ENCODE results near the gene LBP. TPM values are rescaled to one million over a fixed set of nuclear protein-coding genes. Genes with fewer than 3 reads are reported as not detected.

The LBP gene
- total and polyA plus RNA-seq, 8 donors, result 0.08 to 2.4 TPM; not detected in 6

DNA sequence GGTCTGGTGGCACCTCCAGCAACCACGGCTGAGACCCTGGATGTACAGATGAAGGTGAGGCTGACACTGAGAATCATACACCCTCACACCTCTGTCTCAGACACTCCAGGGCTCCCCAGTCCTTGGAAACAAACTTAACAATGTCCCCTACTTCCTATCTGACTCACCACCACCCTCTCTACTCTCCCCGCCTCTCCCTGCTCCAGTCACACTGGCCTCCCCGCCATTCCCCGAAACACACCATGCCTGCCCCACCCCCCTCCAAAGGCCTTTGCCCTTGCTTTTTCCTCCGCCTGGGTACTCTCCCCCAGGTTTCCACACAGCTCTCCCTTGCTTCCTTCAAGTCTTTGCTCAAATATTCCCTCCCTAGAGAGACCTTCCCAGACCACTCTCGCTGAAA lies 26.1 kb upstream of the LBP start:
- intact Hi-C loops (cut with DNase I; ENCODE audit: low total_unique reads), result no loop called here
- 29 to 51% (median 38%) methylated on average over 6 of the region's 6 CpGs for WGBS, 5 donors
- Histone ChIP-seq H3K4me3 (no peak overlapping the region), H3K36me3 (no peaks in the 10 kb centered on the region), H3K9me3 (no peaks in the 10 kb centered on the region), H3K27ac (no peak overlapping the region), H3K4me1 (no peaks in the 10 kb centered on the region), H3K27me3 (peaks cover 0 to 28% (median 0%) of the 10 kb centered on the region in 3 donors)
- TF ChIP-seq, protein P1, sequence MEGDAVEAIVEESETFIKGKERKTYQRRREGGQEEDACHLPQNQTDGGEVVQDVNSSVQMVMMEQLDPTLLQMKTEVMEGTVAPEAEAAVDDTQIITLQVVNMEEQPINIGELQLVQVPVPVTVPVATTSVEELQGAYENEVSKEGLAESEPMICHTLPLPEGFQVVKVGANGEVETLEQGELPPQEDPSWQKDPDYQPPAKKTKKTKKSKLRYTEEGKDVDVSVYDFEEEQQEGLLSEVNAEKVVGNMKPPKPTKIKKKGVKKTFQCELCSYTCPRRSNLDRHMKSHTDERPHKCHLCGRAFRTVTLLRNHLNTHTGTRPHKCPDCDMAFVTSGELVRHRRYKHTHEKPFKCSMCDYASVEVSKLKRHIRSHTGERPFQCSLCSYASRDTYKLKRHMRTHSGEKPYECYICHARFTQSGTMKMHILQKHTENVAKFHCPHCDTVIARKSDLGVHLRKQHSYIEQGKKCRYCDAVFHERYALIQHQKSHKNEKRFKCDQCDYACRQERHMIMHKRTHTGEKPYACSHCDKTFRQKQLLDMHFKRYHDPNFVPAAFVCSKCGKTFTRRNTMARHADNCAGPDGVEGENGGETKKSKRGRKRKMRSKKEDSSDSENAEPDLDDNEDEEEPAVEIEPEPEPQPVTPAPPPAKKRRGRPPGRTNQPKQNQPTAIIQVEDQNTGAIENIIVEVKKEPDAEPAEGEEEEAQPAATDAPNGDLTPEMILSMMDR (IDR thresholded peaks at IDR 0.05), result no peak
- no peak for TF ChIP-seq EP300 (IDR thresholded peaks at IDR 0.05)
- DNase-seq, result no peak

GRCh38 chr20:38321959-38322598 lies 24.2 kb upstream of the LBP start:
- Histone ChIP-seq H3K4me1 (no peaks in the 10 kb centered on the region), H3K9me3 (no peaks in the 10 kb centered on the region), H3K27me3 (peaks cover 0 to 28% (median 0%) of the 10 kb centered on the region in 3 donors), H3K27ac (no peak overlapping the region), H3K36me3 (no peaks in the 10 kb centered on the region), H3K4me3 (no peak overlapping the region)
- peak in 1 of 2 donors; percentile 72 for DNase-seq
- 2 to 7% (median 3%) methylated on average over 5 of the region's 5 CpGs for WGBS, 5 donors
- intact Hi-C loops (cut with DNase I; ENCODE audit: low total_unique reads), result no loop called here
- no peak for TF ChIP-seq POLR2A (IDR thresholded peaks at IDR 0.05)
- no peak for TF ChIP-seq POLR2AphosphoS5 (IDR thresholded peaks at IDR 0.05)
- TF ChIP-seq, protein P1 (IDR thresholded peaks at IDR 0.05), result peak in 5 of 7 experiments; percentile 17 to 47 (median 30)

GRCh38 chr20:38324159-38324558 lies 22.1 kb upstream of the LBP start:
- DNase-seq, result no peak
- Histone ChIP-seq H3K27me3 (peaks cover 0 to 18% (median 0%) of the 10 kb centered on the region in 3 donors), H3K4me1 (no peaks in the 10 kb centered on the region), H3K36me3 (no peaks in the 10 kb centered on the region), H3K27ac (no peak overlapping the region), H3K9me3 (no peaks in the 10 kb centered on the region), H3K4me3 (no peak overlapping the region)
- 88 to 93% (median 93%) methylated on average over 3 of the region's 3 CpGs for WGBS, 5 donors
- intact Hi-C loops (cut with DNase I; ENCODE audit: low total_unique reads), result no loop called here
- TF ChIP-seq POLR2AphosphoS5 (IDR thresholded peaks at IDR 0.05) (no peak), EP300 (IDR thresholded peaks at IDR 0.05) (no peak), POLR2A (IDR thresholded peaks at IDR 0.05) (no peak)
- TF ChIP-seq, protein P1 (IDR thresholded peaks at IDR 0.05), result no peak

DNA sequence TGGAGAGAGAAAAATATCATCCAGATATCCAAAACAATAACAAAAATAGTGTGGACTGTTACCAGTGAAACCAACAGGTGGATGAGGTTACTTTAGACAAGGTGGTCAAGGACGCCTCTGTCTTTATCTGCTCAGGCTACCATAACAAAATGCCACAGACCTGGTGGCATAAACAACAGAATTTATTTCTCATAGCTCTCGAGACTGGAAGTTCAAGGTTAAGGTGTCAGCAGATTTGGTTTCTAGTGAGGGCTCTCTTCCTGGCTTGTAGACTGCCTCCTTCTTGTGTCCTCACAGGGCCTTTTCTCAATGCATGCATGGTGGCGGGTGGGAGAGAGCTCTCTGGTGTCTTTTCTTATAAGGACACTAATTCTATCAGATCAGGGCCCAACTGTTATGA lies 21.1 kb upstream of the LBP start:
- intact Hi-C loops (cut with DNase I; ENCODE audit: low total_unique reads), result no loop called here
- Histone ChIP-seq H3K27ac (no peak overlapping the region), H3K36me3 (no peaks in the 10 kb centered on the region), H3K27me3 (peaks cover 0 to 8% (median 0%) of the 10 kb centered on the region in 3 donors), H3K9me3 (no peaks in the 10 kb centered on the region), H3K4me3 (no peak overlapping the region), H3K4me1 (no peaks in the 10 kb centered on the region)
- WGBS, 5 donors, result 67 to 75% (median 73%) methylated on average over 3 of the region's 3 CpGs
- TF ChIP-seq POLR2AphosphoS5 (IDR thresholded peaks at IDR 0.05) (no peak), POLR2A (IDR thresholded peaks at IDR 0.05) (no peak)
- TF ChIP-seq, protein P1 (IDR thresholded peaks at IDR 0.05), result no peak
- no peak for DNase-seq

Measured in stomach (tissue), 9 donors.